GM12801 (cell line): ENCODE measurements around the gene SPOUT1.

Experiments used
- TF ChIP-seq, protein P1 (sequence below): IDR thresholded peaks from one replicate; pipeline ENCODE4 v1.5.1; 2011; ENCODE audit warnings: control low read depth; ENCODE audit not compliant: insufficient read length; ENCODE audit errors: extremely low read depth

The SPOUT1 gene

DNA sequence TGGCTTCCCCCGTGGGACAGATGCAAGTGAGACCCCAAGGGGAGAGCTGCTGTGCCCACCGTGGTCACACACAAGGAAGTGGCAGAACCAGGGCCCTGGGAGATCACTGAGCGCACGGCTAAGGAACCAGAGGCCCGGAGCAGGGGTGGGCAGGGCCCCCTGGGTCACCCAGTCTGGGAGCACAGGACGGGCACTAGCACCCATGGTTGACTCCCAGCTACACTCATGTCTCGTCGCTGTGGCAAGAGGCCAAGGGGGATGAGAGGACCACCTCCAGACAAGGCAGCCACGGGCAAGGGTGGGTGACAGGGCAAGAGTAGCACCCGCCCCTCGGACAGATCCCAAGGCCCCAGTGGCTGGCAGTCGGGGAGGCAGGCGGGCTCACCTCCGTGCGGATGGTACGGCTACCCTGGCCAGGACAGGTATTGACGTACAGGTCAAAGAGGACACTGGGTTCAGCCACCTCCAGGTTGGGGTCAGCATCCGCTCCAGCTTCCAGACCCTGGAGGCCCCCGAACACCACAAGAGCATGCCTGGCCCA, 6.2 kb downstream of the SPOUT1 start:
- TF ChIP-seq, protein P1, sequence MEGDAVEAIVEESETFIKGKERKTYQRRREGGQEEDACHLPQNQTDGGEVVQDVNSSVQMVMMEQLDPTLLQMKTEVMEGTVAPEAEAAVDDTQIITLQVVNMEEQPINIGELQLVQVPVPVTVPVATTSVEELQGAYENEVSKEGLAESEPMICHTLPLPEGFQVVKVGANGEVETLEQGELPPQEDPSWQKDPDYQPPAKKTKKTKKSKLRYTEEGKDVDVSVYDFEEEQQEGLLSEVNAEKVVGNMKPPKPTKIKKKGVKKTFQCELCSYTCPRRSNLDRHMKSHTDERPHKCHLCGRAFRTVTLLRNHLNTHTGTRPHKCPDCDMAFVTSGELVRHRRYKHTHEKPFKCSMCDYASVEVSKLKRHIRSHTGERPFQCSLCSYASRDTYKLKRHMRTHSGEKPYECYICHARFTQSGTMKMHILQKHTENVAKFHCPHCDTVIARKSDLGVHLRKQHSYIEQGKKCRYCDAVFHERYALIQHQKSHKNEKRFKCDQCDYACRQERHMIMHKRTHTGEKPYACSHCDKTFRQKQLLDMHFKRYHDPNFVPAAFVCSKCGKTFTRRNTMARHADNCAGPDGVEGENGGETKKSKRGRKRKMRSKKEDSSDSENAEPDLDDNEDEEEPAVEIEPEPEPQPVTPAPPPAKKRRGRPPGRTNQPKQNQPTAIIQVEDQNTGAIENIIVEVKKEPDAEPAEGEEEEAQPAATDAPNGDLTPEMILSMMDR: no peak

DNA sequence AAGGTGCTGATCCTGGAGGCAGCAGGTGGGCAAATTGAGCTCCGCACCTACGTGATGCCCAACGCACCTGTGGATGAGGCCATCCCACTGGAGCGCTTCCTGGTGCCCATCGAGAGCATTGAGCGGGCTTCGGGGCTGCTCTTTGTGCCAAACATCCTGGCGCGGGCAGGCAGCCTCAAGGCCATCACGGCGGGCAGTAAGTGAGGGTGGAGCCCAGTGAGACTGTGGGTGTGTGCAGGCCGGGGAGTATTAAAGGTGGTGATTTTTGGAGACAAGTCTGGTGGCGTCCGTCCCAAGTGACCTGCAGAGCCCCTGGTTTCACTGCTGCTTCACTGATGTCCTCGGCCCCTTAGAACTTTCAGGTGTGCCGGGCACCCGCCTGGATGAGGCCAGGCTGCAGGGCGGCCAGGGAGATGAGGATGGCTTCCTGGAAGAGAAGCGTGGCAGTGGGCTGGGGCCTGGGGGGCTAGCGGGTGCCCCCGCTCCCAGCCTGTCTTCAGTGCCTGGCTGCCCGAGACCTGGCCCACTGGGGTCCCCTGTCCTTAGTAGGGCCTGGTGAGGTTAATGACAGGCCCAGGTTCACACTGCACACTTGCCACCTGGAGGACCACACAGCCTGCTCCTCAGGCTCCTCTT, 7.1 kb downstream of the SPOUT1 start:
- TF ChIP-seq, protein P1: no peak

DNA sequence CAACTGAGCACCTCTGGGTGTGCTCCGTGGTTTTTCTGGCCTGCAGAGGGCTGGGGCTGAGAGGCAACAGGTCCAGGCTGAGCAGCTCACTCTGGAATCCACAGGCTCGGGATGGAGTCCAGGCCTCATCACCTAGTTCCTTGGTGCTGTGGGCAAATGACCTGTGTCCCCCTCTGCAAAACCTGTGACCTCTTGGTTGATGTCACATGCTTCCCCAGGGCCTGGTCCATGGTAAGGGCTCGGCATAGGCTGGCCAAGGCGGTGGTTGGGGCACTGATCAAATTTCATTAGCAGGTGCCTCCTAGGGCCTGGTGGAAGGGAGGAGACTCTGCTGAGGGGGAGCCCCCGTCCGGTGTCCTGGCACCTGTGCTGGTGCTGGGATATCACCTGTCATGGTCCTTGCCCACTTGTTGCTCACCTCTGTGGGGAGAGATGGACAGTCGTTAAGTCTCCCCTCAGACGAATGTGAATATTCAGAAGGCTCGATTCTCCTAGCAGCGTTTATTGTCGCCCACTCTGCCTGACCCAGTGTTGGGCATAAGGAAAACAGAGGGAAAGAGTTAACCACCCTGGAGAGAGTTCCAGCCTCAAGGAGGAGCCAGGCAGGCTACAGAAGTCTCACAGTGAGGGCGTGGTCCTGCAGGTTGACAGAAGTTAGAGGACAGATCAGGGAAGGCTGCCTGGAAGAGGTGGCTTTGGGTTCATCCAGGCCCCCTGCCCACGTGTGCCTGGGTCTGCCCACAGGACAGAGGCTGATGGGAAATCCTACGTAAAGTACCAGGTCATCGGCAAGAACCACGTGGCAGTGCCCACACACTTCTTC, 7.8 kb downstream of the SPOUT1 start:
- TF ChIP-seq, protein P1: no peak

DNA sequence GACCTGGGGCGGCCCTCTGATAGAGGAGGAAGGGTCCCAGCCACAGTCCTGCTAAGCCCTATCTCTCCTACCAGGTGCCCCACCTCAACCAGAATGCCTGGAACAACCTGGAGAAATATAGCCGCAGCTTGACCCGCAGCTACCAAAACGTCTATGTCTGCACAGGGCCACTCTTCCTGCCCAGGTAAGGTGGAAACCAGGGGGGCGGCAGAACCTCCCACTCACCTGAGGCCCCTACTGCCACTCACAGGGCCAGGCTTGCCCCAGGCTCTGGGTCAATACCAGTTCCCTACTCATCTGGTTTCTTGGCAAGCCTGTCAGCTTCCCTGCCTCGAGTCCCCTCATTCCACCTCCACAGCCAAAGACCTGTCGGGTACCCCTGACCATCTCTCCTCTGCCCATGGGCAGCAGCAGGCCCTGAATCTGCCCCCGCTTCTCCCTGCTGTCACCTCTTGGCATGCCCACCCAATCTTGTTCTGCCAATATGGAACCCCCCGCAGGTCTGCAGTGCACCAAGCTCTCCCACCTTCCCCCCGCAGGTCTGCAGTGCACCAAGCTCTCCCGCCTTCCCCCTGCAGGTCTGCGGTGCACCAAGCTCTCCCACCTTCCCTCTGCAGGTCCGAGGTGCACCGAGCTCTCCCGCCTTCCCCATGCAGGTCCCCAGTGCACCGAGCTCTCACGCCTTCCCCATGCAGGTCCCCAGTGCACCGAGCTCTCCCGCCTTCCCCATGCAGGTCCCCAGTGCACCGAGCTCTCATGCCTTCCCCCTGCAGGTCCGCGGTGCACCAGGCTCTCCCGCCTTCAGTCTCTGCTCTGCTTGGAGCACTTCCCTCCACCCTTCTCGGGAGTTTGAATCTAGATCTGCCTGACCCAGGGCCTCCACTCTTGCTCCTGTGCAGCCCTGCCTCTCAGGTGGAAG, 8.7 kb downstream of the SPOUT1 start:
- TF ChIP-seq, protein P1: no peak

DNA sequence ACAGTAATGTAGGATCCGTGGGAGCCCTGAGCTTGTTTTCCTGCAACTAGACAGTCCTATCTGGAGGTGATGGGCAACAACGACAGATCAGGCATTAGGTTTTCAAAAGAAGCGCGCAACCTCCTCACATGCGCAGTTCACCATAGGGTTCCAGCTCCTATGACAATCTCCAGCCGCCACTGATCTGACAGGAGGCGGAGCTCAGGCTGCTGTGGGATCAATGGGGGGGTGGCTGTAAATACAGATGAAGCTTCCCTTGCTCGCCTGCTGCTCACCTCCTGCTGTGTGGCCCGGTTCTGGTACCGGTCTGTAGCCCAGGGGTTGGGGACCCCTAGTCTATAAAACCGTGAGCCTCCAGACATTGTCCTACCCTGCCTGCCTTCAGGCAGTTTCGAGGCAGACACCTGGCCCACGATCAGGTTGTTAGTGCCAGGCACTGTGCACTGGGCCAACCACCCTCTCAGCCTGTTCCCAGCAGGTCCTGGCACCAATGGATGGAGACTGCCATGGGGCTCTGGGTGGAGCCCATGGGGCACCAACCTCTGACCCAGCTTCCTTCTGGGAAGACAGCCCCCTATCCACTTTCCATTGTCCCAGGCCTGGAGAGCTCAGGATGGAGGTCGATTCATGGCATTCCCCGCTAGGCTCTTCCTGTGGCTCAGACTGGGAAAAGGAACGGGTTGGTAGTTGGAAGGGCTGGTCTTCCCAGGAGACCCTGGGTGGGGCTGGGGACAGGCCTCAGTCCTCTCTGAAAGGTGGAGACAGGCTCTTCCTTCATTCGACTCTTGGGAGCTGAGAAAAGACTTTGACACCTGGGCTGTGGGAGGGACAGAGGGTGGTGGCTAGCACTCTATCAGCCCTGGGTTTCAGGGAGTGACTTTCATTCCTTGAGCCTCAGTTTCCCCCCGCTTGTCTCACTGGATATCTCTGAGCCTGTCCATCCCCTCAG, 9.6 kb downstream of the SPOUT1 start:
- TF ChIP-seq, protein P1: no peak

DNA sequence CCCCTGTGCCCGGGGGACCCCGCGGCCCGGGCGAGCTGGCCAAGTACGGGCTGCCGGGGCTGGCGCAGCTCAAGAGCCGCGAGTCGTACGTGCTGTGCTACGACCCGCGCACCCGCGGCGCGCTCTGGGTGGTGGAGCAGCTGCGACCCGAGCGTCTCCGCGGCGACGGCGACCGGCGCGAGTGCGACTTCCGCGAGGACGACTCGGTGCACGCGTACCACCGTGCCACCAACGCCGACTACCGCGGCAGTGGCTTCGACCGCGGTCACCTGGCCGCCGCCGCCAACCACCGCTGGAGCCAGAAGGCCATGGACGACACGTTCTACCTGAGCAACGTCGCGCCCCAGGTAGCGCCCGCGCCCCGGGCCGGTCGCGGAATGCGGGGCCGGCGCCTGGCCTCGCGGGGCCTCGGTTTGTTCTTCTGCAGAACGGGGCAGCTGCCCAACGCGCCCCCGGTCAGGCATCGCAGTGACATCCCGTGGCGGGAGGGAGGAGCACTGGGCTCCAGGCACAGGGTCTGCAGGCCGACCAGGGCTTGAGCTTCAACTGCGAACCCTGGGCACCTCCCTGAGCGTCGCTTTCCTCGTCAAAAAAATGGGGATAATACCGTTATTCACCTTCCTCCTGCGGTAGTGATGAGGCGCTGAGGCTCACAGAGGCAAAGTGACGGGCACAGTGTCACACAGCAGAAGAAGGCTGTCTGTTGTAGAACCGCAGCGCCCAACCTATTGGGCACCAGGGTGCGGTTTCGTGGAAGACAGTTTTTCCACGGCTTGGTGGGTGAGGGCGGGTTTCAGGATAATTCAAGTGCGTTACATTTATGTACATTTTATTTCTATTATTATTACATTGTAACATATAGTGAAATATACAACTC, 10.5 kb downstream of the SPOUT1 start:
- TF ChIP-seq, protein P1: no peak
